Activated CD4-positive, alpha-beta T cell treated with anti-CD3 and anti-CD28 coated beads, Interleukin-2, amount 10 ng/mL, durations not matched to agents 7 days and 5 days (primary cell): Measurements from ENCODE around the gene ZNF318. TPM values are rescaled to one million over a fixed set of nuclear protein-coding genes. Genes with fewer than 3 reads are reported as not detected.

Source experiments
- total RNA-seq, 2 experiments: library from RNA; stranded (reverse); gene quantifications; one replicate each; pipeline ENCODE4 v1.2.3, GENCODE V29; 2021

The ZNF318 gene
- total RNA-seq, 2 experiments from 2014 or later: 12.8 to 14.5 TPM

Other genes starting within 250 kb of the ZNF318 start
- 10 to 100 TPM; 40.8 to 41.9 TPM for gene SRF, start 198.4 kb downstream of the ZNF318 start, total RNA-seq
- 10 to 100 TPM; 57.8 to 60.7 TPM for gene CUL9, start 187.5 kb downstream of the ZNF318 start, total RNA-seq
- gene DNPH1, start 140.2 kb downstream of the ZNF318 start, total RNA-seq: 10 to 100 TPM; 36.7 to 48.6 TPM
- gene TTBK1, start 126.2 kb downstream of the ZNF318 start, total RNA-seq: under 1 TPM; 0.07 to 0.12 TPM
- gene SLC22A7, start 71.4 kb downstream of the ZNF318 start, total RNA-seq: not detected
- under 1 TPM in 1 of 2 experiments, not detected in 1; 0.67 TPM for gene CRIP3, start 60.8 kb downstream of the ZNF318 start, total RNA-seq
- 10 to 100 TPM; 47.1 to 53.2 TPM for gene ABCC10, start 57.9 kb upstream of the ZNF318 start, total RNA-seq
- not detected for gene DLK2, start 85.9 kb upstream of the ZNF318 start, total RNA-seq
- gene TJAP1, start 107.9 kb upstream of the ZNF318 start, total RNA-seq: 10 to 100 TPM; 36.5 to 41.8 TPM
- gene LRRC73, start 140.7 kb upstream of the ZNF318 start, total RNA-seq: under 1 TPM; 0.48 to 0.52 TPM
- gene YIPF3, start 147.3 kb upstream of the ZNF318 start, total RNA-seq: 10 to 100 TPM; 68.1 to 71.7 TPM
- gene POLR1C, start 147.4 kb upstream of the ZNF318 start, total RNA-seq: 10 to 100 TPM; 23.1 to 33.4 TPM
- gene XPO5, start 206.4 kb upstream of the ZNF318 start, total RNA-seq: 10 to 100 TPM; 55.5 to 60.3 TPM
- 10 to 100 TPM; 80.3 to 87.0 TPM for gene POLH, start 206.5 kb upstream of the ZNF318 start, total RNA-seq